ENCODE measurements around the gene PASD1. TPM values are rescaled to one million over a fixed set of nuclear protein-coding genes. Genes with fewer than 3 reads are reported as not detected.

The PASD1 gene, protein sequence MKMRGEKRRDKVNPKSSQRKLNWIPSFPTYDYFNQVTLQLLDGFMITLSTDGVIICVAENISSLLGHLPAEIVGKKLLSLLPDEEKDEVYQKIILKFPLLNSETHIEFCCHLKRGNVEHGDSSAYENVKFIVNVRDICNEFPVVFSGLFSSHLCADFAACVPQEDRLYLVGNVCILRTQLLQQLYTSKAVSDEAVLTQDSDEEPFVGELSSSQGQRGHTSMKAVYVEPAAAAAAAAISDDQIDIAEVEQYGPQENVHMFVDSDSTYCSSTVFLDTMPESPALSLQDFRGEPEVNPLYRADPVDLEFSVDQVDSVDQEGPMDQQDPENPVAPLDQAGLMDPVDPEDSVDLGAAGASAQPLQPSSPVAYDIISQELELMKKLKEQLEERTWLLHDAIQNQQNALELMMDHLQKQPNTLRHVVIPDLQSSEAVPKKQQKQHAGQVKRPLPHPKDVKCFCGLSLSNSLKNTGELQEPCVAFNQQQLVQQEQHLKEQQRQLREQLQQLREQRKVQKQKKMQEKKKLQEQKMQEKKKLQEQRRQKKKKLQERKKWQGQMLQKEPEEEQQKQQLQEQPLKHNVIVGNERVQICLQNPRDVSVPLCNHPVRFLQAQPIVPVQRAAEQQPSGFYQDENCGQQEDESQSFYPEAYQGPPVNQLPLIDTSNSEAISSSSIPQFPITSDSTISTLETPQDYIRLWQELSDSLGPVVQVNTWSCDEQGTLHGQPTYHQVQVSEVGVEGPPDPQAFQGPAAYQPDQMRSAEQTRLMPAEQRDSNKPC
- polyA plus RNA-seq (2012; ENCODE audit: insufficient read length, low read depth), result not detected

DNA sequence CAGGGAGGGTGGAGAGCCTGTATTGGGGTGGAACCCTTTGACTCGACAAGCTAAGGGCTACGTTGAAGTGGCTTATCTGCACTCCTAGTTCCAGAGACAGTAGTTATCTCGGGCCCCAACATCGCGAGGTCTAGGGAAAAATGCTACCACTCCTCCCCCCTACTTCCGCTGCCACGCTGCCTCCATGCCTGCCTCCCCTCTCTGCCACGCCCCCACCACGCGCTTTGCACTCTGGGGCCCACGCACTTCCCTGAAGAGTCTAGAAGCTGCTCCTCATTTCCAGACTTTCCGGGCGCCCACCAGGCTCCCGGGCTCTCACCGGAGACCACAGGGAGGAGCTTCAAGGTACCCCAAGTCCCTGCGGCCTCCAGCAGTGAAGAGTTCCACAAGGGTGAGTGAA, at the start of gene PASD1:
PASD1 (plus strand) TSS at position 227 of the 400 bp plus-strand sequence. CDS start 37,879 bp downstream, outside the sequence.
- TF ChIP-seq POLR2AphosphoS5 (IDR thresholded peaks at IDR 0.05; ENCODE audit: low read depth, low read length) (no peak), TAF1 (IDR thresholded peaks at IDR 0.05; ENCODE audit: borderline replicate concordance, insufficient read depth, low read length) (no peak), SIN3A (IDR thresholded peaks at IDR 0.05; ENCODE audit: borderline replicate concordance, insufficient read depth, low read length) (no peak), FOXP2 (optimal IDR thresholded peaks at IDR 0.05; ENCODE audit: borderline replicate concordance, extremely low read depth, extremely low read length, insufficient read depth) (no peak)
- TF ChIP-seq, protein P1, sequence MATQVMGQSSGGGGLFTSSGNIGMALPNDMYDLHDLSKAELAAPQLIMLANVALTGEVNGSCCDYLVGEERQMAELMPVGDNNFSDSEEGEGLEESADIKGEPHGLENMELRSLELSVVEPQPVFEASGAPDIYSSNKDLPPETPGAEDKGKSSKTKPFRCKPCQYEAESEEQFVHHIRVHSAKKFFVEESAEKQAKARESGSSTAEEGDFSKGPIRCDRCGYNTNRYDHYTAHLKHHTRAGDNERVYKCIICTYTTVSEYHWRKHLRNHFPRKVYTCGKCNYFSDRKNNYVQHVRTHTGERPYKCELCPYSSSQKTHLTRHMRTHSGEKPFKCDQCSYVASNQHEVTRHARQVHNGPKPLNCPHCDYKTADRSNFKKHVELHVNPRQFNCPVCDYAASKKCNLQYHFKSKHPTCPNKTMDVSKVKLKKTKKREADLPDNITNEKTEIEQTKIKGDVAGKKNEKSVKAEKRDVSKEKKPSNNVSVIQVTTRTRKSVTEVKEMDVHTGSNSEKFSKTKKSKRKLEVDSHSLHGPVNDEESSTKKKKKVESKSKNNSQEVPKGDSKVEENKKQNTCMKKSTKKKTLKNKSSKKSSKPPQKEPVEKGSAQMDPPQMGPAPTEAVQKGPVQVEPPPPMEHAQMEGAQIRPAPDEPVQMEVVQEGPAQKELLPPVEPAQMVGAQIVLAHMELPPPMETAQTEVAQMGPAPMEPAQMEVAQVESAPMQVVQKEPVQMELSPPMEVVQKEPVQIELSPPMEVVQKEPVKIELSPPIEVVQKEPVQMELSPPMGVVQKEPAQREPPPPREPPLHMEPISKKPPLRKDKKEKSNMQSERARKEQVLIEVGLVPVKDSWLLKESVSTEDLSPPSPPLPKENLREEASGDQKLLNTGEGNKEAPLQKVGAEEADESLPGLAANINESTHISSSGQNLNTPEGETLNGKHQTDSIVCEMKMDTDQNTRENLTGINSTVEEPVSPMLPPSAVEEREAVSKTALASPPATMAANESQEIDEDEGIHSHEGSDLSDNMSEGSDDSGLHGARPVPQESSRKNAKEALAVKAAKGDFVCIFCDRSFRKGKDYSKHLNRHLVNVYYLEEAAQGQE (IDR thresholded peaks at IDR 0.05; ENCODE audit: insufficient read depth in 1 of 2, low read depth in 2 of 2, low read length in 2 of 2), result no peak

DNA sequence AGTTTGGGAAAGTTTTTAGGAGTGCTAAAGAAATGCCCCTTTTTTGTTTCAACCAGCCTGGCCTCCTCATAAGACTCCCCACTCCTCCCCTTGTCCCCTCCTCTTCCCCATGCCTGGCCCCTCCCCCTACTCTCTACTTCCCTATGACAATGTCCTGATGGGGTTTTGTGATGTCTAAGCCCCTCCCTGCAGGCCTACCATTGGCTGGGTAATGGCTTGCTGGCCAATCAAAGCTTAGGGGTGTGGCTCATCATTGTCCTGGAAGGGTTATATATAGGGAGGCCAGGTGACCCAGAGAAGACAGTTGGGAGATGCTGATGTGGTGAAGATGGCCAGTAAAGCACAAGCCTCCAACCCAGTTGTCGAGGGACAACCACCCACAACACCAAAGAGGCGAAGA, 48.2 kb upstream of the PASD1 start:
- TF ChIP-seq, protein P1 (IDR thresholded peaks at IDR 0.05; ENCODE audit: insufficient read depth in 1 of 2, low read depth in 2 of 2, low read length in 2 of 2), result no peak
- TF ChIP-seq POLR2AphosphoS5 (IDR thresholded peaks at IDR 0.05; ENCODE audit: low read depth, low read length) (no peak), SIN3A (IDR thresholded peaks at IDR 0.05; ENCODE audit: borderline replicate concordance, insufficient read depth, low read length) (no peak), FOXP2 (optimal IDR thresholded peaks at IDR 0.05; ENCODE audit: borderline replicate concordance, extremely low read depth, extremely low read length, insufficient read depth) (no peak), TAF1 (IDR thresholded peaks at IDR 0.05; ENCODE audit: borderline replicate concordance, insufficient read depth, low read length) (no peak)

DNA sequence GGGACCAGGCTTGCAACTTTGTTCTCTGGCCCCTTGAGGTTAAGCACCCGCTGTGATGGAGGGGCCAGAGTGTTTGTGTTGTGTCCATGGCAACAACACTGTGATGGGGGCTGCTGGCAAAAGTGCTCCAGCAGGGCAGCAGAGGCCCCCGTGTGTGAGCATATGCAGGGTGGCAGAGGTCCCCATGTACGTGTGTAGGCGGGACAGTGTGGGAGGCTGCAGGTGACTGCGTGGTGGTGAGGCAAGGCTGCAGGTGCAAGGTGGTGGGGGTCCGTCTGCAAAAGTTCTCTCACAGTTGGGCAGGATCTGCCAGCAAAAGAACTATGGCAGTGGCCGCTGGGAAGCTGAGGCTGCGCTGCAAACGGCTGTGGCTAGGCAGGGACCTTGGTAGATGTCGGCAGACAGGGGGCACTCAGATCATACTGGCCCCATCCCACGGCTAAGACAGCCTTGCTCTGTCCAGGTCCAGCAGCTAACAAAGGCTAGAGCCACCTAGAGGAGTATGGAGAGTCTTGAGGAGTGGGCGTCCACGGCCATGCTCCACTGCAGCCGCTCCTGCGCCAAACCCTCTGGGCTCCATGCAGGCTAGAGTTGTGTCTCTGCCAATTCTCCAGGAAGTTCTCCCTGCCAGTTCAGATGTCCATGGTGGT, 46.8 kb upstream of the PASD1 start:
- TF ChIP-seq, protein P1 (IDR thresholded peaks at IDR 0.05; ENCODE audit: insufficient read depth in 1 of 2, low read depth in 2 of 2, low read length in 2 of 2), result no peak
- TF ChIP-seq SIN3A (IDR thresholded peaks at IDR 0.05; ENCODE audit: borderline replicate concordance, insufficient read depth, low read length), result no peak
- TF ChIP-seq FOXP2 (optimal IDR thresholded peaks at IDR 0.05; ENCODE audit: borderline replicate concordance, extremely low read depth, extremely low read length, insufficient read depth), result no peak
- no peak for TF ChIP-seq POLR2AphosphoS5 (IDR thresholded peaks at IDR 0.05; ENCODE audit: low read depth, low read length)
- no peak for TF ChIP-seq TAF1 (IDR thresholded peaks at IDR 0.05; ENCODE audit: borderline replicate concordance, insufficient read depth, low read length)

DNA sequence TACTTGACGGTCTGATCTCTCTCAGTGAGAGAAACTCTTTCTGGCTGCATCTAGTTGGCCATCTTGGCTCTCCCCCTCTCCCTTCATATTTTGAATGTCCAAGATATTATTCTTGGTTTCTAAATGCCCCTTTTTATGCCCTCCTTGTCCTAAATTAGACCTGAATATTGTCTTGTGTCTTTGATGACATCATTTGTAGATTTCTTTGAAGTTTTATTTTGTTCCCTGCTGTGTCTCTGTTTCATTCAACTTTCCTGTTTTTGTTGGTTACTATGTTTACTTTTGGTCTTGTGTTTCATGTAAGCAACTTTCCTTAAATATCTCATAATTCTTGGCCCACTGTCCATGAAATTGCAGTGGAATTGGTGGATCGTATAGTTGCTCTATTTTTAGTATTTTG, 46.1 kb upstream of the PASD1 start:
- no peak for TF ChIP-seq SIN3A (IDR thresholded peaks at IDR 0.05; ENCODE audit: borderline replicate concordance, insufficient read depth, low read length)
- TF ChIP-seq TAF1 (IDR thresholded peaks at IDR 0.05; ENCODE audit: borderline replicate concordance, insufficient read depth, low read length), result no peak
- TF ChIP-seq, protein P1 (IDR thresholded peaks at IDR 0.05; ENCODE audit: insufficient read depth in 1 of 2, low read depth in 2 of 2, low read length in 2 of 2), result no peak
- TF ChIP-seq POLR2AphosphoS5 (IDR thresholded peaks at IDR 0.05; ENCODE audit: low read depth, low read length), result no peak
- TF ChIP-seq FOXP2 (optimal IDR thresholded peaks at IDR 0.05; ENCODE audit: borderline replicate concordance, extremely low read depth, extremely low read length, insufficient read depth), result no peak
